Measurements from ENCODE around the gene UBE4B. TPM values are rescaled to one million over a fixed set of nuclear protein-coding genes. Genes with fewer than 3 reads are reported as not detected.

UBE4B gene
- total and polyA plus RNA-seq, 4 donors: 9.9 to 51.0 (median 28.2) TPM

DNA sequence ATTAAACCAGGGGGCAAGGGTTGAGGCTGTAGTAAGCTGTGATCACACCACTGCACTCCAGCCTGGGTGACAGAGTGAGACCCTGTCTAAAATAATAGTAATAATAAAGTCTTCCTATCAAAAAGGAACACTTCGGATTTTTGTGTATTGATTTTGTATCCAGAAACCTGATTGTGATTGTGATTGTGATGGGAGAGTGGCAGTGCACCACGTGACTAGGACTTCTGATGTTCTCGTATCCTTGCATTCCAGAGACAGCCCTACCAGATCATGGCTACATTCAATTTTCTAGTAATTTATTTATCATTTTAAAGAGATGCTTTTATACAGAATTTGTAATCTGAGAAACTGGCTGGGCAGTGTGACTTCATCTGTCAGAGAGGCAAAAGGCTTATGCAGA, 175.1 kb downstream of the UBE4B start:
- Histone ChIP-seq H3K4me3 (no peak overlapping the region), H3K4me1 (ENCODE audit: control insufficient read depth in 5 of 5, insufficient read depth in 5 of 5, low read length in 5 of 5) (peaks cover 5 to 9% (median 6%) of the 10 kb centered on the region in 5 donors), H3K27me3 (ENCODE audit: control insufficient read depth in 3 of 3, insufficient read depth in 3 of 3, low read length in 2 of 3) (no peaks in the 10 kb centered on the region), H3K9ac (ENCODE audit: insufficient read depth in 1 of 2, low read length in 2 of 2) (no peak overlapping the region), H3K9me3 (ENCODE audit: control insufficient read depth in 4 of 4, insufficient read depth in 3 of 4, low read length in 3 of 4) (no peaks in the 10 kb centered on the region), H3K36me3 (ENCODE audit: control insufficient read depth in 4 of 4, insufficient read depth in 4 of 4, low read length in 4 of 4) (no peaks in the 10 kb centered on the region), H3K27ac (ENCODE audit: low read depth in 1 of 2, low read length in 1 of 2) (no peak overlapping the region)
- 97% methylated on average over 3 of the region's 3 CpGs for WGBS, 2 donors
- no peak for ATAC-seq (ENCODE audit: insufficient read depth, low FRiP score)
- TF ChIP-seq, protein P1, sequence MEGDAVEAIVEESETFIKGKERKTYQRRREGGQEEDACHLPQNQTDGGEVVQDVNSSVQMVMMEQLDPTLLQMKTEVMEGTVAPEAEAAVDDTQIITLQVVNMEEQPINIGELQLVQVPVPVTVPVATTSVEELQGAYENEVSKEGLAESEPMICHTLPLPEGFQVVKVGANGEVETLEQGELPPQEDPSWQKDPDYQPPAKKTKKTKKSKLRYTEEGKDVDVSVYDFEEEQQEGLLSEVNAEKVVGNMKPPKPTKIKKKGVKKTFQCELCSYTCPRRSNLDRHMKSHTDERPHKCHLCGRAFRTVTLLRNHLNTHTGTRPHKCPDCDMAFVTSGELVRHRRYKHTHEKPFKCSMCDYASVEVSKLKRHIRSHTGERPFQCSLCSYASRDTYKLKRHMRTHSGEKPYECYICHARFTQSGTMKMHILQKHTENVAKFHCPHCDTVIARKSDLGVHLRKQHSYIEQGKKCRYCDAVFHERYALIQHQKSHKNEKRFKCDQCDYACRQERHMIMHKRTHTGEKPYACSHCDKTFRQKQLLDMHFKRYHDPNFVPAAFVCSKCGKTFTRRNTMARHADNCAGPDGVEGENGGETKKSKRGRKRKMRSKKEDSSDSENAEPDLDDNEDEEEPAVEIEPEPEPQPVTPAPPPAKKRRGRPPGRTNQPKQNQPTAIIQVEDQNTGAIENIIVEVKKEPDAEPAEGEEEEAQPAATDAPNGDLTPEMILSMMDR (IDR thresholded peaks at IDR 0.05; ENCODE audit: control extremely low read depth, extremely low read depth): no peak
- DNase-seq: no peak

DNA sequence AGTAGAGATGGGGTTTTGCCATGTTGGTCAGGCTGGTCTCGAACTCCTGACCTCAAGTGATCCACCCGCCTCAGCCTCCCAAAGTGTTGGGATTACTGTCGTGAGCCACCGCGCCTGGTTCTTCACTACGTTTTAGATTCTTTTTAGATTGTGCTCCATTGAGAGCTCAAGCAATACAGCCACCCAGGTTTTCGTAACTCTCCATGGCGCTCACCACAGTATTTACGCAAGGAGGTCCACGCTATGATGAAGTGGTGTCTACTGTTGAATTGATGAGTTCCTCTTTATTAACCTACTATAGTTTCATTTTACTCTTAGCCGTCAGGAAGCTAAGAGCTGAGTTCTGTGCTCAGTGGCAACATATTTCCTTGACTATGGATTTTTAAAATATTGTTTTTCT, 175.8 kb downstream of the UBE4B start:
- TF ChIP-seq, protein P1 (IDR thresholded peaks at IDR 0.05; ENCODE audit: control extremely low read depth, extremely low read depth): no peak
- Histone ChIP-seq H3K27ac (ENCODE audit: low read depth in 1 of 2, low read length in 1 of 2) (no peak overlapping the region), H3K36me3 (ENCODE audit: control insufficient read depth in 4 of 4, insufficient read depth in 4 of 4, low read length in 4 of 4) (no peaks in the 10 kb centered on the region), H3K4me1 (ENCODE audit: control insufficient read depth in 5 of 5, insufficient read depth in 5 of 5, low read length in 5 of 5) (peaks cover 5 to 15% (median 7%) of the 10 kb centered on the region in 5 donors), H3K4me3 (no peak overlapping the region), H3K27me3 (ENCODE audit: control insufficient read depth in 3 of 3, insufficient read depth in 3 of 3, low read length in 2 of 3) (no peaks in the 10 kb centered on the region), H3K9me3 (ENCODE audit: control insufficient read depth in 4 of 4, insufficient read depth in 3 of 4, low read length in 3 of 4) (no peaks in the 10 kb centered on the region), H3K9ac (ENCODE audit: insufficient read depth in 1 of 2, low read length in 2 of 2) (no peak overlapping the region)
- DNase-seq: no peak
- WGBS, 2 donors: 39 to 74% methylated on average over 11 of the region's 11 CpGs
- no peak for ATAC-seq (ENCODE audit: insufficient read depth, low FRiP score)

DNA sequence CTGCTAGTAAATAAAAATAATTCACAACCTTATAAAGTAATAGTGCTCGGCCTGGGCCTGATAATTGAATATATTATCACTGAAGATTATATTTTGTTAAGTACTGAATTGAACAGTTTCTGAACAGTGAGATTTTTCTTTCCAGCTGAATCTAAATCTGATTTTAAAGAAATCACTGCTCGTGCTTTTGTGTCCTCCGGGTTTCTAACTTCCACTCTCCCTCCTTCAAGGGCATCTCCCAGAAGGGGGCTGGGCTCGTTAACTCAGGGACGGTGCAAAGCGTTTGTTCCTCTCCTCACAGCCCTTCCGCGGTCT, 176.8 kb downstream of the UBE4B start:
- no peak for DNase-seq
- H3K9ac ChIP-seq (ENCODE audit: insufficient read depth in 1 of 2, low read length in 2 of 2): peak overlapping the region; percentile 69 to 82
- H3K4me3 ChIP-seq: peak overlapping the region; percentile 23
- H3K36me3 ChIP-seq (ENCODE audit: control insufficient read depth in 4 of 4, insufficient read depth in 4 of 4, low read length in 4 of 4): no peaks in the 10 kb centered on the region
- peak overlapping the region; percentile 95 to 99 for H3K27ac ChIP-seq (ENCODE audit: low read depth in 1 of 2, low read length in 1 of 2)
- 6 to 8% methylated on average over 8 of the region's 8 CpGs for WGBS, 2 donors
- no peak for ATAC-seq (ENCODE audit: insufficient read depth, low FRiP score)
- no peaks in the 10 kb centered on the region for H3K27me3 ChIP-seq (ENCODE audit: control insufficient read depth in 3 of 3, insufficient read depth in 3 of 3, low read length in 2 of 3)
- H3K9me3 ChIP-seq (ENCODE audit: control insufficient read depth in 4 of 4, insufficient read depth in 3 of 4, low read length in 3 of 4): no peaks in the 10 kb centered on the region
- peaks cover 5 to 20% (median 7%) of the 10 kb centered on the region in 5 donors for H3K4me1 ChIP-seq (ENCODE audit: control insufficient read depth in 5 of 5, insufficient read depth in 5 of 5, low read length in 5 of 5)
- TF ChIP-seq, protein P1 (IDR thresholded peaks at IDR 0.05; ENCODE audit: control extremely low read depth, extremely low read depth): no peak

All from lung (tissue), 12 donors.